ENCODE results near the gene CHRNA7. TPM values are rescaled to one million over a fixed set of nuclear protein-coding genes. Genes with fewer than 3 reads are reported as not detected.
"Not testable (repeated sequence)": the region's sequence is repeated elsewhere in the genome, so short reads cannot be mapped to it uniquely, and the experiment has no call there.

Gene CHRNA7
- total RNA-seq, 2 experiments from 2014 or later: 0.24 to 0.55 TPM

GRCh38 chr15:32131803-32132202, 101.5 kb downstream of the CHRNA7 start:
- ChIA-PET CTCF (no interaction called here), POLR2A (no interaction called here)
- H3K27me3 Mint-ChIP-seq (ENCODE audit: low read depth): peaks cover 5% of the 10 kb centered on the region
- no peaks in the 10 kb centered on the region for H3K36me3 Mint-ChIP-seq (ENCODE audit: low read depth)
- no peaks in the 10 kb centered on the region for H3K4me1 Mint-ChIP-seq (ENCODE audit: low read depth)
- H3K27ac Mint-ChIP-seq: no peak overlapping the region
- DNase-seq (no peak), ATAC-seq (no peak)
- H3K4me3 Mint-ChIP-seq: no peak overlapping the region
- no peaks in the 10 kb centered on the region for H3K9me3 Mint-ChIP-seq (ENCODE audit: insufficient read depth)

- no peaks in the 10 kb centered on the region for H3K4me1 Mint-ChIP-seq (ENCODE audit: low read depth)
- H3K9me3 Mint-ChIP-seq (ENCODE audit: insufficient read depth): no peaks in the 10 kb centered on the region
- ATAC-seq: no peak
- no peak overlapping the region for H3K27ac Mint-ChIP-seq
- H3K4me3 Mint-ChIP-seq: no peak overlapping the region
- CTCF ChIA-PET: no interaction called here
- H3K36me3 Mint-ChIP-seq (ENCODE audit: low read depth): no peaks in the 10 kb centered on the region
- DNase-seq: no peak
- POLR2A ChIA-PET: no interaction called here
- H3K27me3 Mint-ChIP-seq (ENCODE audit: low read depth): peaks cover 5% of the 10 kb centered on the region
These were observed 102.5 kb downstream of the CHRNA7 start for GRCh38 chr15:32132859-32133258.

- POLR2A ChIA-PET: no interaction called here
- CTCF ChIA-PET: no interaction called here
- ATAC-seq: no peak
- peaks cover 3% of the 10 kb centered on the region for H3K27me3 Mint-ChIP-seq (ENCODE audit: low read depth)
- H3K27ac Mint-ChIP-seq: no peak overlapping the region
- DNase-seq: no peak
- no peaks in the 10 kb centered on the region for H3K36me3 Mint-ChIP-seq (ENCODE audit: low read depth)
- no peaks in the 10 kb centered on the region for H3K9me3 Mint-ChIP-seq (ENCODE audit: insufficient read depth)
- H3K4me1 Mint-ChIP-seq (ENCODE audit: low read depth): no peaks in the 10 kb centered on the region
- no peak overlapping the region for H3K4me3 Mint-ChIP-seq
These were observed 104.5 kb downstream of the CHRNA7 start for GRCh38 chr15:32134842-32135241.

DNA sequence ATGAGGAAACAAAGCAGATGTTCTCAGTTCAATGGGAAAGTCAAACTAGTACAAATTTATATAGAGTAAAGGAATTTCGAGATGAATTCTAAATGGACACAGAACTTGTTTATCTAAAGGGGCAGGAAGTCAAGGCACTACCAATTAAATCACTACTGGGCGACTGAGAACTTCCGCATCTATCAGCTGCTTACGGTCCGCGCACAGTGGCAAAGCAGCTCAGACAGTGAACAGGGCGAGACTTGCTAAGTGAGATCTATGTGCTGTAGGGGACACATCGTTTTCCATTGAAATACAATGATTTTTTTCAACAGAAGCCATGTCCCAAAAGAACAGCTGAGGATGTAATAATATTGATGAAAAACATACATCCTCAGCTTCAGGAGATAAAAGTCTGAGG, 105.0 kb downstream of the CHRNA7 start:
- Mint-ChIP-seq H3K4me3 (no peak overlapping the region), H3K4me1 (ENCODE audit: low read depth) (no peaks in the 10 kb centered on the region), H3K27ac (no peak overlapping the region), H3K27me3 (ENCODE audit: low read depth) (no peaks in the 10 kb centered on the region), H3K9me3 (ENCODE audit: insufficient read depth) (no peaks in the 10 kb centered on the region), H3K36me3 (ENCODE audit: low read depth) (no peaks in the 10 kb centered on the region)
- ATAC-seq (no peak), DNase-seq (no peak)
- ChIA-PET POLR2A (no interaction called here), CTCF (no interaction called here)

DNA sequence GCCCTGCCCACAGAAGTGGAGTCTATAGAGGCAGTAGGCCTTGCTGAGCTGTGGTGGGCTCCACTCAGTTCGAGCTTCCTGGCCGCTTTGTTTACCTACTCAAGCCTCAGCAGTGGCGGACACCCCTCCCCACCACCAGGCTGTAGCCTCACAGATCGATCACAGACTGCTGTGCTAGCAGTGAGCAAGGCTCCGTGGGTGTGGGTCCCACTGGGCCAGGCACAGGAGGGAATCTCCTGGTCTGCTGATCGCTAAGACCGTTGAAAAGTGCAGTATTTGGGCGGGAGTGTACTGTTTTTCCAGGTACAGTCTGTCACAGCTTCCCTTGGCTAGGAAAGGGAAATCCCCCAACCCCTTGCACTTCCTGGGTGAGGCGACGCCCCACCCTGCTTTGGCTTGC, 115.2 kb downstream of the CHRNA7 start:
- H3K27ac Mint-ChIP-seq; CTCF ChIA-PET; H3K9me3 Mint-ChIP-seq (ENCODE audit: insufficient read depth); ATAC-seq; H3K36me3 Mint-ChIP-seq (ENCODE audit: low read depth); H3K4me1 Mint-ChIP-seq (ENCODE audit: low read depth); DNase-seq; POLR2A ChIA-PET; H3K27me3 Mint-ChIP-seq (ENCODE audit: low read depth); H3K4me3 Mint-ChIP-seq: not testable (repeated sequence)

DNA sequence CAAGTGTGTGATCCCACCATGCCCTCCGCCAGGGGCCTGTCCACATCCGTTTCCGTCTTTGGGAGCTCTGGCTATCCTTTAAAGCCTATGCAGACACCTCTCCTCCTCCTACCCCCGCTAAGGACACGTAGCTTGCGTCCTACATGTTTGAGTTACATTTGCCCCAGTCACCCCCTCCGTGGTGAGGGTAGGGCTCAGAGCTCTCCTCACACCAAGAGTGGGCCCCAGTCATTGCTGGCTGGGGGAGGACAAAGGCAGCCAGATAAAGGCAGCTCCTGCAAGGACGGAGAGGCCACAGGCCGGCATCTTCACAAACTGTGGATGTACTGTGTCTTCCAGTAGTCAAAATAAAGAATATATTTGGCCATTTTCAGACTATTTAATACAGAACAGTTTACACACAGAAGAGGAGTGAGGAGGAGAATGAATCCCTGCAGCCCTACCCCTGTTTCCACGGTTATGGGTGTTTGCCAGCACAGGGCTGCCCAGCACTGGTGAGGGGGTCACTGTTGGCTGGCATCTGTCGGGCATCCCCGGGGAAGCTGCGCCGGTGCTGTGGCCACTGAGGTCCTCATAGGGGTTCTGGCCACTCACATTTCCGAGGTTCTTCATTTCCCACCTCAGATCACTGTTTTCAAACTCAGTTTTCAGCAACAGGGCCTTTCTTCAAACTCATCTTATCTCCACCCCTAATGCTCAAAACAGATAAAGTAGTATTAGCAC, 118.7 kb downstream of the CHRNA7 start:
- Mint-ChIP-seq H3K36me3 (ENCODE audit: low read depth) (no peaks in the 10 kb centered on the region), H3K4me1 (ENCODE audit: low read depth) (no peaks in the 10 kb centered on the region), H3K27me3 (ENCODE audit: low read depth) (peaks cover 2% of the 10 kb centered on the region), H3K4me3 (no peak overlapping the region), H3K9me3 (ENCODE audit: insufficient read depth) (no peaks in the 10 kb centered on the region), H3K27ac (no peak overlapping the region)
- ChIA-PET POLR2A (no interaction called here), CTCF (no interaction called here)
- no peak for DNase-seq
- no peak for ATAC-seq

DNA sequence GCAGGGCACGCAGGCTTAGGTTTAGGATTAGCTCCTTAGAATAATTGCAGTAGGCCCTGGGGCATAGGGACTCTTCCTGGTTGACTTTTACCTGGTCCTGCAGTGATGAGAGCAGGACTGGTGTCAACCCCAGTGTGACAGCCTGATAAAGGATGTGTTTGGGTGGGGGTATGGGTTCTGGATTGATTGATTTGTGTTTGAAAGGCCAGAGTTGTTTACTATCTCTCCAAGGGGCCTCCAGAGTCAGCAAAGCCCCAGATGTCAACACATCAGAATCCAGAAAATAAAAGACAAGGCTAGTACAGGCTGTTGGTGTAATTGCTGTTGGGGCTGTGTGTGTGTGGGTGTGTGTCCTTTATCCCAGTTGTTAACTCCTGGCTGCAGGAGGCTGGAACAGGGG, 122.3 kb downstream of the CHRNA7 start:
- ATAC-seq (no peak), DNase-seq (no peak)
- Mint-ChIP-seq H3K9me3 (ENCODE audit: insufficient read depth) (no peaks in the 10 kb centered on the region), H3K27me3 (ENCODE audit: low read depth) (peaks cover 2% of the 10 kb centered on the region), H3K36me3 (ENCODE audit: low read depth) (no peaks in the 10 kb centered on the region), H3K4me3 (no peak overlapping the region), H3K27ac (no peak overlapping the region), H3K4me1 (ENCODE audit: low read depth) (no peaks in the 10 kb centered on the region)
- POLR2A ChIA-PET: no interaction called here
- CTCF ChIA-PET: no interaction called here

DNA sequence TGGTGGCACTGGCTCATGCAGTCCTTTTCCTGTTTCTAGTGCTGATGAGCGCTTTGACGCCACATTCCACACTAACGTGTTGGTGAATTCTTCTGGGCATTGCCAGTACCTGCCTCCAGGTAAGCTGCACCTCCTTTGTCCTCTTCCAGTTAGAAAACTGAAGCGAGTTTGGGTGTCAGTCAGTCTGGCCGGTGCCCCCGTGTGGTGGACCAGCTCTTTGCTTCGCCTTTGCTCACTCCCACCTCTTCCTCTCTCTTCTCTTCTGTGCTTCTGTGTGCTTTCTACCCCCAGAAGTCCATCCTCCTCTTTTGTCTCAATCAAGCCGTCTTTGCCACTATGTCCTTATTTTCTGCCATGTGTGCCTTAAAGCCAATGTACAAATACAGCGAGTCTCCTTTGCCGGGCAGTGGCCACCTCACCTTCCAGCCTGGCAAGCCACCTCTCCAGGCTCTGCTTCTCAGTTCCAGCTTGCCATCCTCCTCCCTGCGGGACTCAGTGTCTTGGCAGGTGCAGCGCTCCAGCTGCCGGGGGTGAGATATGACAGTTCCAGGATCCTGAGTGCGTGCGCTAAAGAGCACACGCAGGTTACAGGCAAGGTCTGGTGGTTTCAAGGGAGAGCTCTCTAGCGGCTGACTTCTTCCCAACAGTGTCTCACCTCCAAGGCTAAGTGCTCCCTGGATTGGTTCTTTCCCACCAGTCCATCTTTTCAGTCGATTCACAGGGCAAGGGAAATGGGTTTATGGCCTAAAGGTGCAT, 123.7 kb downstream of the CHRNA7 start:
- ATAC-seq: peak; percentile 27
- CTCF ChIA-PET; H3K4me1 Mint-ChIP-seq (ENCODE audit: low read depth); H3K4me3 Mint-ChIP-seq; H3K36me3 Mint-ChIP-seq (ENCODE audit: low read depth); H3K27me3 Mint-ChIP-seq (ENCODE audit: low read depth); H3K27ac Mint-ChIP-seq; POLR2A ChIA-PET; H3K9me3 Mint-ChIP-seq (ENCODE audit: insufficient read depth); DNase-seq: not testable (repeated sequence)

GRCh38 chr15:32162143-32162542, 131.8 kb downstream of the CHRNA7 start:
- H3K36me3 Mint-ChIP-seq (ENCODE audit: low read depth); H3K27ac Mint-ChIP-seq; CTCF ChIA-PET; H3K9me3 Mint-ChIP-seq (ENCODE audit: insufficient read depth); H3K4me3 Mint-ChIP-seq; H3K27me3 Mint-ChIP-seq (ENCODE audit: low read depth); DNase-seq; H3K4me1 Mint-ChIP-seq (ENCODE audit: low read depth); POLR2A ChIA-PET; ATAC-seq: not testable (repeated sequence)

DNA sequence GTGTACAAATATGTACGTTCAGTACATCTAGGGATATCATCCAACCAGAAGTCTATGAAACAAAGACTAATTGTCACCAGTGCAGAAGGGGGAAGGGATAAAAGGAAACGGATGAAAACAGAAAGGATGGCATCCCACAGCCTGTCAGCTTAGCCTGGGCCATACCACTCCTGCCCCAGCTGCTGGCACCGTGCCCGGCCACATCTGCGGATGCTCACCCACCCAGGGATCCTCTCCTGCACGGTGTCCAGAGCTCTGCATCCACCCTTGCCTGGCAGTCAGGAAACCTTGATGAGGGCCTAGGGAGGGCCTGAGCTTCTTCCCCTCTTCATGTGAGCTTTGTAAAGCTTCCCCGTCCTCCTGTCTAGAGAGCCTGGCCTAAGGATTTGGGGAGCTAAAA, 133.8 kb downstream of the CHRNA7 start:
- H3K4me1 Mint-ChIP-seq (ENCODE audit: low read depth); H3K9me3 Mint-ChIP-seq (ENCODE audit: insufficient read depth); H3K27me3 Mint-ChIP-seq (ENCODE audit: low read depth); H3K36me3 Mint-ChIP-seq (ENCODE audit: low read depth); CTCF ChIA-PET; DNase-seq; POLR2A ChIA-PET; ATAC-seq; H3K27ac Mint-ChIP-seq; H3K4me3 Mint-ChIP-seq: not testable (repeated sequence)

GRCh38 chr15:32164747-32165146, 134.4 kb downstream of the CHRNA7 start:
- CTCF ChIA-PET; POLR2A ChIA-PET; H3K9me3 Mint-ChIP-seq (ENCODE audit: insufficient read depth); H3K36me3 Mint-ChIP-seq (ENCODE audit: low read depth); H3K4me3 Mint-ChIP-seq; H3K4me1 Mint-ChIP-seq (ENCODE audit: low read depth); H3K27ac Mint-ChIP-seq; ATAC-seq; DNase-seq; H3K27me3 Mint-ChIP-seq (ENCODE audit: low read depth): not testable (repeated sequence)

GRCh38 chr15:32165775-32166174, 135.5 kb downstream of the CHRNA7 start:
- CTCF ChIA-PET; H3K4me1 Mint-ChIP-seq (ENCODE audit: low read depth); H3K36me3 Mint-ChIP-seq (ENCODE audit: low read depth); H3K27me3 Mint-ChIP-seq (ENCODE audit: low read depth); DNase-seq; H3K9me3 Mint-ChIP-seq (ENCODE audit: insufficient read depth); POLR2A ChIA-PET; H3K27ac Mint-ChIP-seq; H3K4me3 Mint-ChIP-seq; ATAC-seq: not testable (repeated sequence)

DNA sequence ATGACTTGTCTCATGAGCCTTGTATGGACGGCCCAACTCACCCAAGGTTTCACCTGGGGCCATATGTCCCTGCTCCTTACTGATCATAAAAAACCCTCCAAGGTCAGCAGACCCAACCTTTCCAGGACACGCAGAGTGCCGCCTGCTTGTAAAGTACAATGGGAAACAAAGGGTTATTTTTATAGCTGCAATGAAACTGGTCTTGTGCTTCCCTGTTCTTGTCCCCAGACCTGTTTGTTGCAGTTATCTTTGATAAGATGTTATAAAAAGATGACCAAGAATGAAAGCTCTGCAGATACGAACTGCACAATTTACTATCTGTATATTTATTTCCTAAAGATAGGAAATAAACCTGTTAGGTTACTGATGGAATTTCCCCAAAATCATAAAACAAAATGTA, 136.0 kb downstream of the CHRNA7 start:
- ATAC-seq; POLR2A ChIA-PET; H3K36me3 Mint-ChIP-seq (ENCODE audit: low read depth); DNase-seq; CTCF ChIA-PET; H3K27ac Mint-ChIP-seq; H3K9me3 Mint-ChIP-seq (ENCODE audit: insufficient read depth); H3K4me3 Mint-ChIP-seq; H3K4me1 Mint-ChIP-seq (ENCODE audit: low read depth); H3K27me3 Mint-ChIP-seq (ENCODE audit: low read depth): not testable (repeated sequence)
